Central memory CD4-positive, alpha-beta T cell (primary cell): ENCODE results near the gene ZNF655.
"Not testable (repeated sequence)": the region's sequence is repeated elsewhere in the genome, so short reads cannot be mapped to it uniquely, and the experiment has no call there.

ENCODE experiments used
- DNase-seq: peaks from one replicate; pipeline ENCODE4 v3.0.0; 2022

Gene ZNF655

GRCh38 chr7:99560834-99561736 lies 2.6 kb downstream of the ZNF655 start:
- DNase-seq, result no peak

GRCh38 chr7:99561737-99562051 lies 3.3 kb downstream of the ZNF655 start:
- DNase-seq, result no peak

GRCh38 chr7:99562114-99562784 lies 3.8 kb downstream of the ZNF655 start:
- DNase-seq, result no peak

GRCh38 chr7:99562832-99563231 lies 4.4 kb downstream of the ZNF655 start:
- DNase-seq, result no peak

- no peak for DNase-seq
Observed at GRCh38 chr7:99563650-99564049, 5.2 kb downstream of the ZNF655 start.

GRCh38 chr7:99568770-99569169 lies 10.3 kb downstream of the ZNF655 start:
- DNase-seq, result not testable (repeated sequence)

- no peak for DNase-seq
Observed at GRCh38 chr7:99571768-99572167, 13.3 kb downstream of the ZNF655 start.

GRCh38 chr7:99573257-99573656 lies 14.8 kb downstream of the ZNF655 start:
- no peak for DNase-seq

GRCh38 chr7:99576251-99576650 lies 17.8 kb downstream of the ZNF655 start:
- DNase-seq, result no peak

GRCh38 chr7:99579281-99579955 lies 21.0 kb downstream of the ZNF655 start:
- DNase-seq, result no peak

- DNase-seq, result peak; percentile 25
Observed at GRCh38 chr7:99579956-99580777, 21.7 kb downstream of the ZNF655 start.

- not testable (repeated sequence) for DNase-seq
Observed at GRCh38 chr7:99580778-99581332, 22.4 kb downstream of the ZNF655 start.

- DNase-seq, result no peak
Observed at GRCh38 chr7:99588868-99589267, 30.4 kb downstream of the ZNF655 start.

- DNase-seq, result no peak
Observed at GRCh38 chr7:99594948-99595745, 36.7 kb downstream of the ZNF655 start.

- no peak for DNase-seq
Observed at GRCh38 chr7:99596408-99596955, 38.0 kb downstream of the ZNF655 start.

GRCh38 chr7:99597762-99598501 lies 39.5 kb downstream of the ZNF655 start, which contains the start of gene TMEM225B:
Gene TMEM225B (plus strand): TSS chr7:99598267. CDS start chr7:99604389, 6,122 bp downstream.
- no peak for DNase-seq

GRCh38 chr7:99599836-99600235 lies 41.4 kb downstream of the ZNF655 start:
- DNase-seq, result no peak

GRCh38 chr7:99601656-99602310 lies 43.3 kb downstream of the ZNF655 start:
- no peak for DNase-seq

- no peak for DNase-seq
Observed at GRCh38 chr7:99605527-99605926, 47.1 kb downstream of the ZNF655 start.

GRCh38 chr7:99606531-99606930 lies 48.1 kb downstream of the ZNF655 start:
- no peak for DNase-seq
